Body of pancreas (tissue), 4 donors: ENCODE results near the gene GNAT1. TPM values are rescaled to one million over a fixed set of nuclear protein-coding genes. Genes with fewer than 3 reads are reported as not detected.
A peak's percentile ranks its signal among the peaks of the same experiment; 100 is the strongest.
"Not testable (repeated sequence)": the region's sequence is repeated elsewhere in the genome, so short reads cannot be mapped to it uniquely, and the experiment has no call there.

Experiments
- ATAC-seq: fragments of 150-250 bp; one replicate; pipeline ENCODE4 v1.9.1; 2016
- DNase-seq, 4 donors: peaks; one replicate each; pipeline ENCODE4 v3.0.0-alpha.2; 2019
- H3K27ac ChIP-seq, 4 donors: fragments of 200-600 bp; sonication (generic); 1 replicate in 3 of 4; 2 replicates in 1 of 4; pipeline versions ENCODE4 v1.5.1 to v1.6.1; 2016 to 2019; ENCODE audit warnings: mild to moderate bottlenecking in 1 of 4, mixed read lengths in 1 of 4, moderate library complexity in 1 of 4
- H3K27me3 ChIP-seq, 2 donors: fragments of 200-600 bp; sonication (generic); one replicate each; pipeline ENCODE4 v1.6.0; 2016; ENCODE audit warnings: mild to moderate bottlenecking in 1 of 2
- H3K36me3 ChIP-seq, 2 donors: fragments of 200-600 bp; sonication (generic); replicated peaks in 1 of 2; 2 replicates each; pipeline ENCODE4 v1.5.1; 2016; ENCODE audit warnings: low read depth in 2 of 2; ENCODE audit not compliant: insufficient read depth in 1 of 2
- H3K4me1 ChIP-seq: fragments of 200-600 bp; sonication (generic); one replicate; pipeline ENCODE4 v1.6.0; 2016
- H3K4me3 ChIP-seq, 2 donors: fragments of 200-600 bp; sonication (generic); 1 replicate in 1 of 2; 2 replicates in 1 of 2; pipeline ENCODE4 v1.5.1; 2016 to 2019
- H3K9me3 ChIP-seq, 3 donors: fragments of 200-600 bp; sonication (generic); 1 replicate in 2 of 3; 2 replicates in 1 of 3; pipeline ENCODE4 v1.5.1; 2016
- CTCF ChIP-seq, 7 experiments: fragments of 450-650 bp in 4 of 7; fragments of 200-600 bp in 3 of 7; sonication (generic) in 3 of 7; IDR thresholded peaks; one replicate each; pipeline ENCODE4 v1.5.1; 2016 to 2019; ENCODE audit warnings: antibody characterized with exemption in 7 of 7
- POLR2A ChIP-seq, 3 donors: fragments of 450-650 bp; IDR thresholded peaks; one replicate each; pipeline ENCODE4 v1.6.1; 2016; ENCODE audit warnings: antibody characterized with exemption in 3 of 3, mild to moderate bottlenecking in 2 of 3
- WGBS, 2 donors: methylation state at CpG; one replicate each; pipeline ENCODE4 v1.1.5; 2017; 5-methylcytosine and 5-hydroxymethylcytosine counted together
- intact Hi-C: fragments of 100-400 bp; cut with DNase I; formaldehyde crosslinking; loops from one replicate; pipeline ENCODE4 v1.15.1; 2023
- total RNA-seq, 2 donors: library from RNA; depleted of rRNA; stranded (reverse); fragments of >200 nt; gene quantifications; one replicate each; pipeline ENCODE4 v1.1.0, GENCODE V29; 2016

The GNAT1 gene
- total RNA-seq, 2 donors from 2014 or later, result not detected

GRCh38 chr3:50210510-50211367 is 19.3 kb downstream of the GNAT1 start:
- Histone ChIP-seq H3K9me3 (no peaks in the 10 kb centered on the region), H3K36me3 (no peaks in the 10 kb centered on the region), H3K27me3 (no peaks in the 10 kb centered on the region), H3K4me1 (peaks cover 80% of the 10 kb centered on the region), H3K27ac (peak overlapping the region; percentile 75 to 86 (median 79)), H3K4me3 (no peak overlapping the region)
- intact Hi-C loops, result no loop called here
- TF ChIP-seq CTCF (IDR thresholded peaks at IDR 0.05) (no peak), POLR2A (IDR thresholded peaks at IDR 0.05) (peak in 1 of 3 donors; percentile 32)
- peak; percentile 63 for ATAC-seq
- 12 to 32% methylated on average over 8 to 13 of the region's 13 CpGs for WGBS, 2 donors
- DNase-seq, result peak; percentile 54 to 84 (median 74)

DNA sequence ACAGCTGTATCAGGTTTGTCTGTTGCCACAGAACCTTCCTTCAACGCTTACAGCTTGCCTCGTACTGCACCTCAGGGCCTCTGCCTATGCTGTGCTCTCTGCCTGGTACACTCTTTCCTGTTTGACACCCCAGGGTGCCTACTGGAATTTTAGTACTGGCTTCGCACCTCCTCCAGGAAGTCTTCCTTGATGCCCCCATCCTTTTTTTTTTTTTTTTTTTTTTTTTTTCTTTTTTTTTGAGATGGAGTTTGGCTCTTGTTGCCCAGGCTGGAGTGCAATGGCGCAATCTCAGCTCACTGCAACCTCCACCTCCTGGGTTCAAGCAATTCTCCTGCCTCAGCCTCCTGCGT is 19.9 kb downstream of the GNAT1 start:
- ATAC-seq, H3K9me3 ChIP-seq, intact Hi-C loops, H3K27me3 ChIP-seq, DNase-seq, H3K36me3 ChIP-seq, H3K4me3 ChIP-seq: not testable (repeated sequence)
- peak overlapping the region; percentile 75 to 88 (median 83) for H3K27ac ChIP-seq
- WGBS, 2 donors, result 58 to 65% methylated on average over 4 to 5 of the region's 5 CpGs
- peaks cover 74% of the 10 kb centered on the region for H3K4me1 ChIP-seq

DNA sequence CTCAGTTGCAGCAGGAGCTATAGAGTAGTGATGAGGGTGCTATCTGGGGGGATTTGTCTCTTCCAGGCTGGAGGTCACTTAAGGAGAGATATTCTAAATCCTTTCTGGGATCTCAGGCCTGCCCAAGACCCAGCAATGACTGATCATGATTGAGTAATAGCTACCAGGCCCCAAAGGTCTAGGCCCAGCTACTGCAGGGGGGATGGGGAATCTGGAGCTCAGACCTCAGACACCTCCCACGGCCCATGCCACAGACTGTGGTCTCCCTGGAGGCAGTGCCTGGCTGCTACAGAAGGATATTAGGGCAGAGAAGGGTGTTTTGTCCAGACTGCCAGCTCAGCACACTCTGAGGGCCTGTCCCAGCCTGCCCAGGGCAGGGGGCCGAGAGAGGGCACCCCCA is 20.5 kb downstream of the GNAT1 start:
- H3K4me3 ChIP-seq, result no peak overlapping the region
- intact Hi-C loops, result no loop called here
- TF ChIP-seq CTCF (IDR thresholded peaks at IDR 0.05) (no peak), POLR2A (IDR thresholded peaks at IDR 0.05) (no peak)
- no peaks in the 10 kb centered on the region for H3K9me3 ChIP-seq
- no peak for ATAC-seq
- no peaks in the 10 kb centered on the region for H3K36me3 ChIP-seq
- H3K27me3 ChIP-seq, result no peaks in the 10 kb centered on the region
- peak overlapping the region in 3 of 4 donors; percentile 82 to 88 (median 86) for H3K27ac ChIP-seq
- 47 to 52% methylated on average over 2 of the region's 2 CpGs for WGBS, 2 donors
- peaks cover 68% of the 10 kb centered on the region for H3K4me1 ChIP-seq
- DNase-seq, result no peak

DNA sequence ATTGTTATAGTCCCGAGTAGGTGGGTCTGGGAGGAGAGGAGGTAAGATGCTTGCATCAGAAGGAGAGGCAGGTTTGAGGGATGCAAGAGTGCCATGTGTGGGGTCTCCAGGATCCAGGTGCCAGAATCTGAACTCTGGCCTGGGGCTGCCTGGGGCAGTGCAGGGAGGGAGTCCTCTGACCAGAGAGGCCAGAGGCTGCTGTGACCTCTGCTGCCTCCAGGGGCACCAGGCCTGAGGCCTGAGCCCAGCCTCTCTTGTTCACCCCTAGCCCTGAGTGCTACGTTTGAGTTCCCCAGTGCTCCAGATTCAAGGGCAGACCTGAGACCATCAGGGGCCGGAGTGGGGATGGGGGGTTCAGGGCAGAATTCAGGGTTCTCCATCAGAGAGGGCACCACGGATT is 21.1 kb downstream of the GNAT1 start:
- intact Hi-C loops, result no loop called here
- Histone ChIP-seq H3K27me3 (no peaks in the 10 kb centered on the region), H3K4me1 (peaks cover 62% of the 10 kb centered on the region), H3K4me3 (no peak overlapping the region), H3K9me3 (no peaks in the 10 kb centered on the region), H3K27ac (peak overlapping the region in 3 of 4 donors; percentile 82 to 88 (median 86)), H3K36me3 (peaks cover 0 to 4% of the 10 kb centered on the region in 2 donors)
- WGBS, 2 donors, result 74 to 75% methylated on average over 1 to 4 of the region's 4 CpGs
- DNase-seq, result no peak
- ATAC-seq, result no peak
- TF ChIP-seq CTCF (IDR thresholded peaks at IDR 0.05) (no peak), POLR2A (IDR thresholded peaks at IDR 0.05) (no peak)

- Histone ChIP-seq H3K9me3 (no peaks in the 10 kb centered on the region), H3K36me3 (peaks cover 0 to 4% of the 10 kb centered on the region in 2 donors), H3K27me3 (no peaks in the 10 kb centered on the region), H3K27ac (peak overlapping the region; percentile 18 to 88 (median 84)), H3K4me3 (no peak overlapping the region), H3K4me1 (peaks cover 58% of the 10 kb centered on the region)
- DNase-seq (no peak), ATAC-seq (no peak)
- intact Hi-C loops, result no loop called here
- 67 to 94% methylated on average over 3 of the region's 3 CpGs for WGBS, 2 donors
- no peak for TF ChIP-seq POLR2A (IDR thresholded peaks at IDR 0.05)
- no peak for TF ChIP-seq CTCF (IDR thresholded peaks at IDR 0.05)
Observed at GRCh38 chr3:50212971-50213370, 21.6 kb downstream of the GNAT1 start.
